LNCAP (cell line): ENCODE data around the gene CDC42BPA.

Source experiments
- TF ChIP-seq, protein P1 (sequence below): fragments of 450-650 bp; IDR thresholded peaks from 2 replicates; pipeline ENCODE4 v1.5.1; 2017; ENCODE audit warnings: mild to moderate bottlenecking

The CDC42BPA gene

DNA sequence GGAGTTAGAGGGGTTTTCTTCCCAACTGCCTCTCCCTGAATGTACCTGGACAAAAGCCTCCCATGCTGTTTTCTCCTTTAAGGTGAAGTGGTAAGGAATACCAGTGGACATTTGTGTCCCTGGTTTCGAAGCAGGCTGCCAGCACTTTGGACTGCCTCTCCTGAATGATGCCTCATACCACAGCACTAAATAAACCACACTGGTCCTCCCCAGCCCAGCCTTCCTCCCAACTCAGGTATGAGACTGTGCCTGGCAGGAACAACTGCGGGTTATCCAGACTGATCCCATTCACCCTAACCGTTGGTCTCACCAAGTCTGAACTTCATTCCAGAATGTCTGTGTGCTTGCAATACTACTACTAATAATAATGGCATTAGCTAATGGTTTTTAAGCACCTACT lies 368.9 kb downstream of the CDC42BPA start:
- TF ChIP-seq, protein P1, sequence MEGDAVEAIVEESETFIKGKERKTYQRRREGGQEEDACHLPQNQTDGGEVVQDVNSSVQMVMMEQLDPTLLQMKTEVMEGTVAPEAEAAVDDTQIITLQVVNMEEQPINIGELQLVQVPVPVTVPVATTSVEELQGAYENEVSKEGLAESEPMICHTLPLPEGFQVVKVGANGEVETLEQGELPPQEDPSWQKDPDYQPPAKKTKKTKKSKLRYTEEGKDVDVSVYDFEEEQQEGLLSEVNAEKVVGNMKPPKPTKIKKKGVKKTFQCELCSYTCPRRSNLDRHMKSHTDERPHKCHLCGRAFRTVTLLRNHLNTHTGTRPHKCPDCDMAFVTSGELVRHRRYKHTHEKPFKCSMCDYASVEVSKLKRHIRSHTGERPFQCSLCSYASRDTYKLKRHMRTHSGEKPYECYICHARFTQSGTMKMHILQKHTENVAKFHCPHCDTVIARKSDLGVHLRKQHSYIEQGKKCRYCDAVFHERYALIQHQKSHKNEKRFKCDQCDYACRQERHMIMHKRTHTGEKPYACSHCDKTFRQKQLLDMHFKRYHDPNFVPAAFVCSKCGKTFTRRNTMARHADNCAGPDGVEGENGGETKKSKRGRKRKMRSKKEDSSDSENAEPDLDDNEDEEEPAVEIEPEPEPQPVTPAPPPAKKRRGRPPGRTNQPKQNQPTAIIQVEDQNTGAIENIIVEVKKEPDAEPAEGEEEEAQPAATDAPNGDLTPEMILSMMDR = no peak

DNA sequence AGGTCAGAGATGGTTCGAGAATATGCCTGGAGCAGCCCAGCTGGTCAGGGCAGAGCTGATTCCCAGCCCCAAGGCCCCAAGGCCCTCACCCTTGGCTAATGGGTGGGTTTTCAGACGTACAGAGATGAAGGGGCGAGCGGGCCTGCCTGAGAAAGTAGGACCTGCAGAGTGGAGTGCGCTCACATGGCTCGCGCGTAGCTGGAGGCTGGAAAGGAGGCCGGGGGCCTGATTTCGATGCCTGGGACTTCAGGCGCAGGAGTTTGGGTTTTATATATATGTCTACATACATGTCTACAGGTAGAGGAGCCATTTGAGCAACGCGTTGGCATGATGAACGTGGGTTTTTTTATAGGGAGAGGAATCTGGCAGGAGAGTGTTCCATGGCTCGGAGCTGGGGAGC lies 369.3 kb downstream of the CDC42BPA start:
- TF ChIP-seq, protein P1 = no peak

DNA sequence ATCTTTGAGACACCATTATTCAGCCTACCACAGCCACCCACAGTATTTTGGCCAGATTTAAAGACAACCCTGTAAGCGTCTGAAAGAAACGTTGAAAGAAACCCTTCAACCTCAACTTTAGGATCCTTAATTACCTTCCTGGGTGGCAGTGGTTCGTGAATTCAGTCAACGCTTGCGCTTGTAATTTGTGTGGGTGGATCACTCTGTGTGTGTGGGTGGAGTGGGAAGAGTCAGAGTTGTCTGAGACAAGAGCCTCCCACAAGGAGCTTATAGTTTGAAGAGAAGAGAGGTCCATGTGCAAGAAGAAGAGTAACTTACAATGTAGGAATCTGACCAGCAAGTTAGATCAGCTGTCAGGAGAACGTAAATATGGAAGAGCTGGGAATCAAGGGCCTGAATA lies 369.8 kb downstream of the CDC42BPA start:
- TF ChIP-seq, protein P1 = no peak

DNA sequence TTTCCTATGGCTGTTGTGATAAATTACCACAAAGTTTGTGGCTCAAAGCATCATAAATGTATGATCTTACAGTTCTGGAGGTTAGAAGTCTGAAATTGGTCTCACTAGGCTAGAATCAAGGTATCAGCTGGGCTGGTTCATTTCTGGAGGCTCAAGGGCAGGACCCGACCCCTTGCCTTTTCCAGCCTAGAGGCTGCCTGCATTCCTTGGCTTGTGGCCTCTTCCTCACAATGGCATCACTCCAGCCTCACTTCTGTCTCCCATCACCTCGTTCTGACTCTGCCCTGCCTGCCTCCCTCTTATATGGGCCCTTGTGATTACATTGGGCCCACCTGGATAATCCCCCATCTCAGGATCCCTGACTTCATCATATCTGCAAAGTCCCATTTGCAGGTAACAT lies 370.2 kb downstream of the CDC42BPA start:
- TF ChIP-seq, protein P1 = no peak

DNA sequence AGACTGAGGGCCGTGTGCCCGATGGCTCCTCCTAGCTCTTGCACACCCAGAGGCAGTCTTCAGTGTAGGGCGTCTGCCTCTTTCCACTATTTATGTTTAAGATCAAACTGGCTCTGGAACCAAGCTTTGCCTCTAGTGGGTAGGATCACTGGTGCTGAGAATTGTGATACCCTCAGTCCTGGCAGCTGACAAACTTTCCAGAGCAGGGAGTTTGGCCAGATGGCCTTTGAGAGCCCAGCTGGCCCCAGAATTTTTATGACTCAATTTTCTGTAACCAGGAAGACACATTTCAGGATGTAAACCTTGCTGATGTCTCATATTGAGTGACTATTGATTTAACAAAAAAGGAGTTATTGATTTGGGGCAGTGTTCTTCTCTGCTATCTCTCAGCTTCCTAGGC lies 371.5 kb downstream of the CDC42BPA start:
- TF ChIP-seq, protein P1 = no peak

DNA sequence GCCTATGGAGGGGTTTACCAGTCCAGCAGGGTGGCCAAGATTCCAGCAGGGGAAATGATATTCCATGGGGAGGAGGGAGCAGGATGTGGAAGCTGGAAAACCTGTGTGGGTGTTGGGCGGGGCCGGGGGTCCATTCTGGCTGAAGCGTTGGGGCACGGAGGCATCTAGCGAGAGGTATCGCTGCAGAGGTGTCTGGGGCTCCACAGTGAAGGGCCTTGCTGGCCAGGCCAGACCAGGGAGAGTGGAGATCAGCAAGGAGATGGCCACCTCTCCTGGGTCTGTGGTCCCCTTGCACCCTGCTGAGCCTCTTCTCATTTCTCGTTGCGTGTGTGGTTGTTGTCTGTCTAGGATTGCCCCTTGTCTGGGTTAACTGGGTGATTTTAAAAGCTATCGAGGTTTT lies 372.0 kb downstream of the CDC42BPA start:
- TF ChIP-seq, protein P1 = no peak

DNA sequence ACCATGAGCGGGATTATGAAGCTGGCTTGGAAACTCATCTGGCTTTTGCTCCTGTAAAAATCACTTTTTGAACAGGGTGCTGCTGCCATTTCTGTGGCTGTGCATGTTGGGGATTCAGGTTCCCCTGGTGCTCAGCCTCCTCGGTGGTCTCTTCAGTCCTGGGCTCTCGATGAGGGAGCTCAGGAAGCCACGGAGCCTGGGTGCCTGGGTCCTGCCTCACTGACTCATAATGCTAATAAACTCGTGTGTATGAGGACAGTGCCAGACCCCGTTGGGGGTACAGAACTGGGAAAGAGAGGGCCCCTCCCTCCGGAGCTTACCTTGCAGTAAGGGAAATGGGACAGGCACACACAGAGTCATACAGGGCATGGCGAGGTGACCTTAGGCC lies 372.4 kb downstream of the CDC42BPA start:
- TF ChIP-seq, protein P1 = no peak

DNA sequence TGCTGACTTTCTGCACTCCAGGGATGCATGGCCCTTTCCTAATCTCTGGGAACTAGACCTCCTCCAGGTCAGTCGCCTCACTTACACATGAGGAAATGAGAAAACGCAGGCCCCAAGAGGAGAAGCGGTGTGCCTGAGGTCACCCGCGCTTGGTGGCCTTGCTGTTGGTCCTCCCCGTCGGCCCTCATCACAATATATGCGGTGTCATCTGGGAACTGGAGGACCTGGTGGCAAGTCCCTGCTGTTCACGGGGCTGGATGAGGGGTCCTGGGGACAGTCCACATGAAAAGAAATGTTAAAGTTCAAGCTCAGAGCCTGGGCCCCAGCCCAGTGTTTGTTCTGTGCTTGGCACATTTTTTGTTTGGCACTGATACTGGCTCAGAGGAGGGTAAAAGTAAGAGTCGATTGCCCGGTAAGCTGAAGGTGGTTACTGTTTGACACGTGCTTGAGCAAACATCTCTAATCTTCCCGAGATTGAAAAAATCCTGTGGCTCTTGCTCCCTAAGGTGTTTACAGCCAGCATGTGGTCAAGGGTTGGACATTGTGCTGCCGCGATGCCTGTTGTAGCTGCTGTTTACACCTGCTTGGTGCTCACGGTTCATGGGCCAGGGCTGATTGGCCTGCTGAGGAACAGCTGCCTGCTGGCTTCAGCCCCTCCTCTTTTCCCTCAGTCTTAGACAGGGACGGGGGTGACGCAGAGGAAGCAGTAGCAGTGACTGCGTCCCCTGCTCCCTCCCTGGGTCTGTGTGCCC lies 373.0 kb downstream of the CDC42BPA start:
- TF ChIP-seq, protein P1 = no peak
